GM20431 (cell line): ENCODE data around the gene SPINK9.

ENCODE experiments used
- in situ Hi-C: fragments of 300-500 bp; cut with MseI, MboI; formaldehyde crosslinking; loops from one replicate; pipeline ENCODE4 v1.15.0; 2020; ENCODE audit warnings: low sequenced_read_pairs; ENCODE audit not compliant: unreplicated experiment

SPINK9 gene

DNA sequence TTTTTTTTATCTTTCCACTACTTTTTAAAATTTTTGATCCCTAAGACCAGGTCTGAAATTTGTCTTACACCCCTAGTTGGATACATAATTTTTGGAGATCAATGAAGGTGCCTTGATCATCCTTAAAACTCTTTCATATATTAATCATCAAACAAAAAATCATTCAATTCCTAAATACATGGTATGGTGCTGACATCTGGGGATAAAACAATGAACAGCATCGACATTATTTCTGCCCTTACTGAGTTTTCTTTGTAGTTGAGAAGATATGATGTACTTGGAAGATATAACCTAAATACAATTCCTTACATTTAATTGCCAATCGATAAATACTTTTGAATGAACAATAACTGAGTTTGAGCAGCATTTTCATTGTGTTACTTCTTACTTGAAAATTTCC lies 18.3 kb downstream of the SPINK9 start:
- in situ Hi-C loops = no loop called here

DNA sequence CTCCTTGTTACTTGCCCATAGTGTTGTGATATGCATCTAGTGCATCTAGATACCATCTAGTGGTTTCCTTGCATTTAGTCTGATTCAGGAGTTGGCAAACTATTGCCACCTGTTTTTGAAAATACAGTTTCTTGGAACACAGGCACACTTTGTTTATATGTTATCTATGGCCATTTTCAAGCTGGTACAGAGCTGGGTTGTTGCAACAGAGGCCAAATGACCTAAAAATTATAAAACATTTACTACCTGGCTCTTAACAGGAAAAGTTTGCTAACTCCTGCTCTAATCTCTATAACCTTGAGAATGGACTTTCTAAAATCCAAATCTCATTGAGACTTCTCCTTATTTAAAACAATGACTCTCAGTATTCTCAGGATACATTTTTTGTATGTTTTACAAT lies 29.0 kb downstream of the SPINK9 start:
- in situ Hi-C loops = no loop called here

DNA sequence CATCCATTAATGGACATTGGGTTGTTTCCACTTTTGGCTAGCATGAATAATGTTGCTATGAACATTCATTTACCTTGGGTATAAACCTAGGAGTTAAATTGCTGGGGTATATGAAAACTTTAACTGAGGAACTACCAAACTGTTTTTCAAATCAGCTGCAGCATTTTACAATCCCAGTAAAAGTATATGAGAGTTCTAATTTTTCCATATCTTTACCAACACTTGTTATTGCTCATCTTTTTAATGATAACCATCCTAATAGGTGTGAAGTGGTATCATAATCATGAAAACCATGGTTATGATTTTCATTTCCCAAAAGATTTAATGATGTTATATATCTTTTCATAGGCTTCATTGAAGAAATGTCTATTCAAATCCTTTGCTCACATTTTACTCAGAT lies 32.9 kb downstream of the SPINK9 start:
- in situ Hi-C loops = no loop called here

DNA sequence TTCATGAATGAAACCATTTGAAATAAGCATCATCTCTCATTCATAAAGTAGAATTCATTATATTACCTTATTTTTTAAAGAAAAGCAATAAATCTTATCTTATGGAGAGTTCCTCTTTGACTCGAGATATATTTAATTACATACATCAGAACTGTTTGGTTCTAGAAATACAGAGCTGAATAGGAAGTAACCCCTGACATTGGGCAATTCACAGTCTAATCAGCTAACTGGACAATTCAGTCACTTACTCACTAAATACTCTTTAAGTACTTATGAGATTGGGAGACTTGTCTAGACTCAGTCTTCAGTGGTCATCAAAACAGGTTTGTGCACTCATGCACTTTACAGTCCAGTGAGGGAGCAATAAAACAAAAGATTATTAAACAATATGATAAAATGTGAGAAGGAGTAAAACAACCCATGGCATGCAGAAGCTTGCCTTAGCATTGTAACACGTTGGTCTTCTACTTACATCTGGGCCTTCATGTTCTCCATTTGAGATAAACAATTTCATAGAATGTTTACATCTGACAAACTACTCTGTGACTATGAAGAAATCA lies 36.9 kb downstream of the SPINK9 start:
- in situ Hi-C loops = no loop called here

DNA sequence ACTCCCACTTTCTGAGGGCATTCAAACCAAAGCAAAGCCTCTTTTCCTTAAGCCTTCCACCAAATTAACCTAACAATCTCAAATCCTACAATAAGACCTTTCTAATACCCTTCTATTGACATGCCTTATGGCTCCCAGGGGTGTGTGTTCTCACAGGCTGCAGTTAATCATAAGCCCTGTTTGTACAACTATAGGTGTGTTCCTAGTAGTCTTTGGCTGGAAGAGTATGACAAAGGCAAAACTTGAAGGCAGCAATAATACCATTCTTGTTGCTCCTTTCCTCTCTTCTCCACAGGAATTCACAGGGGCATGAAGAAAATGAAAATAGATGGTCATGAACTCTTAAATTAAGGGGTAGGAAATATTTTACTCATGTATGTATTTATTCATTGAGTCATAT lies 37.5 kb downstream of the SPINK9 start:
- in situ Hi-C loops = no loop called here

DNA sequence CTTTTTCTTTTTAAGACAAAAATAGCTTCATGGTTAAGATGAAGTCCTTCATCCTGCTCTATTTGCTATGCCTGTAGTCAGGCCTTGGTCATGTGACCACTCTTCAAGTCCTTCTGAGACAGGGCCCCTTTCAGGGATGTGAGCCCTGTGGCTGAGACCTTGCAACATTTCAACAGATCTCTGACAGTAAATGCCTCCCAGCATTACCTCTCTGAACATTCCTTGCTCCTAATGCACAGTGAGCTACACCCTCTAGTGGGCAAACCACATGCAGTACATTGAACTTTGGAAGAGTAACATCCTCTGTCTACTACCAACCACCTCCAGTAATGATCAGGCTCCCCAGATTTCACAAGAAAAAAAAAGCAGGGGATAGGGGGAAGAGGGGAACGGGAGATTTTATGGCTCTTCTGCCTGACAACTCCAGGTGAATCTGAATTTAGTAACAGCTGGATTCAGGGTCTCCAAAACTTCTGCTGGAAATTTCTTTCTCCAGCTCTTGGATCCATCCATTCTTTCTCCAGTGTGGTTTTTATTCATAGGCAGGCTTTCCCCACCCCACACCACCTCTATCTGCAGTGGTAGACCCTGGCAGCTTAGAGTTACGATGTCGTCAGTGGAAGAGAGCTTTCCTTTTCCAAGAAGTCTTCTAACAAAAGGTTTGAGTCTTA lies 39.5 kb downstream of the SPINK9 start:
- in situ Hi-C loops = no loop called here

DNA sequence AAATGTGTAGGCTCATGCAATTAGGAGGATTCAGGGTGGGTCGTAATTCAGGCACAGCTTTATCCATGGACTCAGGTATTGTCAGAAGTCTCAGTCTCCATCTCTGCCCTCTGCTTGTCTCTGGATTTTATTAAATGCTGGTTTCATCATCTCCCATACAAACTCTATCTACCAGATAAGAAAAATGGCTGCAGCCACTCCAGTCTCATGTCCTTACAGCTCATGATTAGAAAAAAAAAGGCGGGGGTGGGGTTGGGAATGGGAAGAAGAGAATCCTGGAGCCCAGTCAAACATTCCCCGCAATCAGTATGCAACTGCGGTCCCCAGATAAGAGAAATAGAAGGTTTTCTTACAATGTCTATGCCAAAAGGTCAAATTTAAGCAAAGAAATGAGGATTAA lies 40.8 kb downstream of the SPINK9 start:
- in situ Hi-C loops = no loop called here

DNA sequence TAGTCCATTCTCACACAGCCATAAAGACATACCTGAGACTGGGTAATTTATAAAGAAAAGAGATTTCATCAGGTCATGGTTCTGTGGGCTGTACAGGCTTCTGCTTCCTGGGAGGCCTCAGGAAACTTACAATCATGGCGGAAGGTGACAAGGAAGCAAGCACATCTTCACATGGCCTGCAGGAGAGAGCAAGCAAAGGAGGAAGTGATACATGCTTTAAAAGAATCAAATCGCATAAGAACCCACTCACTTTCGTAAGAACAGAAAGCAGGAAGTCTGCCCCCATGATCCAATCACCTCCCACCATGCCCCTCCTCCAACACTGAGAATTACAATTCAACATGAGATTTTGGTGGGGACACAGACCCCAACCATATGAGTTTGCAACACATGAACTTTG lies 43.3 kb downstream of the SPINK9 start:
- in situ Hi-C loops = no loop called here

DNA sequence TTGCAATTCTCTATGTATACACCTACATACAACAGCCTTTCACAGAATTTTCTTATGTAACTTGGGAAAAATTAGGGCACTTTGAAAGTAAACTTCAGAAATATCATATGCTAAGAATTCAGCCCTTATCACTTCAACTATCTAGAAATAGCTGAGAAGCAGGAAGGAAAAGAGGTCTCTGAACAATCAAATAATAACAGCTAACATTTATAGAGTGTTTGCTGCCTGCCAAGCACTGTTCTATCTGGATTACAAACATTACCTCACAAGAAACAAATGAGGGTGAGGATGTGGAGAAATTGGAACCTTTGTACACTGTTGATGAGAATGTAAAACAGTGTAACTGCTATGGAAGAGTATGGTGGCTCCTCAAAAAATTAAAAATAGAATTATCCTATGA lies 44.0 kb downstream of the SPINK9 start:
- in situ Hi-C loops = no loop called here

DNA sequence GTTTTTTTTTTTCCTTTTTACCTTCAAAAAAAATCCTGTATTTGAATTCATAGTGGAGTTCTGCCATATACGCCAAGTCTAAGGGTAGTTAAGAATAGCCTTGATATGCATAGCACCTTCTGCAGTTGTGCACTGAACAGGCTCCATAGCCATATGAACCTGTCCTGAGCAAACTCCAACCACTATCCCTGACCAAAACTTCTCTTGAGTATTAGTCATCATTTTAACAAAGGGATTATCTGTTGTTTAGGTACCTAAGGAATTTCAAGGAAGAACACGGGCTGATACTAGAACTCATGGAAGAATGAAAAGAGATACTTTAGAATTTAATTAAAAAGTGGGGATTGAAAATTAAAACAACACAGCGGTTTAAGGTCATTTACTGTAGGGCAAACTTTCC lies 46.5 kb downstream of the SPINK9 start:
- in situ Hi-C loops = no loop called here

DNA sequence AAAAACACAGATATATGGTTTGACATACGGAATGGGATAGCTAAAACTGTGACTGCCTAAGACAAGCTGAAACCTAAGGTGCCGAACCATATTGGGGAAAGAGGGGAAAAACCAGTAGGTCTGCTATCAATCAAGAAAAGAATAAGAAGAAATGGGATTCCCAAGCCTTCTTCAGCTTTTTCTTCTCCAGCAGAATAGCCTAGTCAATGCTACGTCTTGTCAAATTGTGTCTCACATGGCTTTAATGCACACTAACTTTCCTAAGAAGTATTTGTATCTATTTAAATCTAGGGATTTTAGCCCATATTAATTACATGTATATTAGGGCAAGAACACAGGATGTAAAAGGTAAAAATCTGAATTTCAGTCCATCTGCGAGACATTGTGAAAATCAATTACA lies 47.6 kb downstream of the SPINK9 start:
- in situ Hi-C loops = no loop called here

DNA sequence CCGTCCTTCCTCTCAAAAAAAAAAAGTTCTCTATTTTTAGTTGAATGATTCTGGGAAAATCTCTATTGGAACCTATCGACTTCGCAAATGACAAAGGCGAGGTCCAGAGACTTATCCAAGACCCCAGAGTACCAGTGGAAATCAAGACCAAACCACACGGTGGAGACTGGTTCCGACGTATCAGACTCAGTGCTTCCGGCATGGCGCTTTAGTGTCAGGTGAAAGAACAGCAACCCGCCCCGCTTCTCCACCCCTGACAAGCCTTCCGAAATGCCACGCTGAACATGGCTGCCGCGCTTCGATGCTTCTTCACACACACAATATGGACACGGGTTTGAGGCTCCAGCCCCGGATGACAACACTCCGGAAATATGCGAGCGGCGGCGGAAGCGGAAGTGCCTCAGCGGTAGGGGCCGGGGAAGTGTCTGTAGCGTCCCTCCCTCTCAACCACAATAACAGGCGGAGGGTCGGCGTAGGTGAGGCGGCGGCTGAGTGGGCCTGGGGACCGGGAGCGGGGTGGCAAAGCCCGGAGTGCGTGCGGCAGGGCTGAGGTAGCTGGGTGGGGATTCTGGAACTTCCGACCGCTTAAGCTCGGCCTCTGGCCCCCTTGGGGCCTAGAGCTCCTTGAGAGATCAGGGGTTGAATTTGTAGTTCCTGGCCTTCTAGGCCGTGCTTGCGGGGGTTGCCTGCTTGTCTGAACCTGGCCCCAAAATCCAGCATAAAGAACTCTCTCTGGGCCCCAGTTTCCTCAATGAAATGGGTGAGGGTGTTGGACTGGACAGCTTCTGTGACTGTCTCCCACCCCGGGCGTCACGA lies 48.4 kb downstream of the SPINK9 start, which contains the start of gene FBXO38:
FBXO38 (plus strand) TSS at position 395 of the 816 bp plus-strand sequence. CDS start 10,819 bp downstream, outside the sequence.
- in situ Hi-C loops = no loop called here

DNA sequence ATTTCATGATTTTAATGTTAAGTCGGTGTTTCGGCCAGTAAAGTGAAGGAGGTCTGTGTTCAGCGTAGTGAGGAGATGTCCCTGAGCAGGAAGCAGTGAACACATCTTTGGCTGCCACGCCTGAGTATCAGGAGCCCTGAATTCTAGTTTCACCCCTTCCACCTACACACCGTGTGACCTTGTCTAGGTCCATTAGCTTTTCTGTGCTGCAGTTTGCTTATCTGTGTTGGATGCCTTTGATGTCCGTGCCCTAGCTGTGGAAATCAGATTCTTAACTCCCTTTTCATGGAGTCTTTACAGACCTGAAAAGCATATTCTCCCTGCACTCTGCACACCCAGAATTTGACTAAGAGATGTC lies 49.0 kb downstream of the SPINK9 start:
- in situ Hi-C loops = no loop called here

DNA sequence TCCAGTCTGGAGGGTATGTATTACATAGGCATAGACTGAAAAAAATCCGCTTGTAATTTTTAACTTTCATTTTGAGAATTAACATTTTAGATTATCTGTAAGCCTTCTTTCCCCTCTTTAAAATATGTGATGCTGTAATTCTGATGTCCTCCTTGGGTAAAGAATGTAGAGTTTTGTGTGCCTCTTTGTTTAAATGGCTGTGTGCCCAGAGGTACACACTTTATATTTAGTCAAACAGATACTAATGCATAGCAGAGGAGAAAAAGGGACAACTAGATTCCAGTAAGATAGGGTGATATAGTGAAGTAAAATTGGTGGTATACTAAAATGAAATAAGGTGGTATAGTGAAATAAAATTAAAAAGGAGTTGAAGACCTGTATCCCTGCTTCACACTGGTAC lies 49.7 kb downstream of the SPINK9 start:
- in situ Hi-C loops = no loop called here

DNA sequence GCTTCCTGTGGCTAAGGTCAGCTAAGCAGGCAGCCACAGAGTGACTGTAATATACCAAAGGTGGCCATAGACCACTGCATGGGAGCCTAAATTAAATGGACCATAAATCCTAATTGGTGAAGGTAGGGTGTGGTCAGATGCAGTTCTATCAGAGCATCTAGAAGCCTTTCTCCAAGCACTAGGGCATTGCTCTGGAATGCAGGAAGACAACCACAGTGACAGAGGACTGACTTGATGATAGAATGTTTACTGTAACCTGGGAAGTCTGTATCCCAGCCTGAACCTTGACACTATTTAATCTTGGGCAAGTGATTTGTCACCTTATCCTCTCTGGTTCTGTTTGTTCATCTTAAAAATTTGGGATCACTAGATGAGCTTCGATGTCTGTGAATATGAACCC lies 50.7 kb downstream of the SPINK9 start:
- in situ Hi-C loops = no loop called here

DNA sequence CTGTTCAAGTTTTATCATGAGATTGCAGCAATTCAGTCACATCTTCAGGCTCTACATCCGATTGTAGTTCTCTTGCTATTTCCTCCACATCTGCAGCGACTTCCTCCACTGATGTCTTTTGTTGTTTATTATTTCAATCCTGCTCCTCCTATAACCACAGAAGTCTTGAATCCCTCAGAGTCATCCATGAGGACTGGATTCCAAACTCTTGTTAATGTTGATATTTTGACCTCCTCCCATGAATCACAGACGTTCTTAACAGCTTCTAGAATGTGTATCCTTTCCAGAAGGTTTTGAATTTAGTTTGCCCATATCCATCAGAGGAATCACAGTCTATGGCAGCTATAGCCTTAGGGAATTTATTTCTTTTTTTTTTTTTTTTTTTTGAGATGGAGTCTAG lies 52.0 kb downstream of the SPINK9 start:
- in situ Hi-C loops = no loop called here

DNA sequence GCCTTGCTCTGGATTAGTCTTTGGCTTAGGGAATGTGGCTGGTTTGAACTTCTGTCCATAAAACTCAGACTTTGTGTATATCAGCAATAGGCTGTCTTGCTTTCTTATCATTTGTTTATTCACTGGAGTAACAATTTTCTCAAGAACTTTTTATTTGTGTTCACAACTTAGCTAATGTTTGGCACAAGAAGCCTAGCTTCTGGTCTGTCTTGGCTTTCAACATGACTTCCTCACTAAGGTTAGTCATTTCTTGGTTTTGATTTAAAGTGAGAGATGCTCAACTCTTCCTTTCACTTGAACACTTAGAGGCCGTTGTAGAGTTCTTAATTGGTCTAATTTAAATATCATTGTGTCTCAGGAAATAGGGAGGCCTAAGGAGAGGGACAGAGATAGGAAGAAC lies 53.3 kb downstream of the SPINK9 start:
- in situ Hi-C loops = no loop called here
